Left lung (tissue), 10 donors: Measurements from ENCODE around the gene RPS6KA2. TPM values are rescaled to one million over a fixed set of nuclear protein-coding genes. Genes with fewer than 3 reads are reported as not detected.

Experiments
- ATAC-seq: fragments of 200-7000 bp; cut with Tn5 transposase; one replicate; pipeline ENCODE4 v1.9.1; 2020; ENCODE audit warnings: moderate library complexity
- DNase-seq, 4 donors: peaks; one replicate each; pipeline ENCODE4 v3.0.0-alpha.2; 2013 to 2020
- H3K27ac ChIP-seq, 2 donors: fragments of 200-600 bp; sonication (generic) in 1 of 2; one replicate each; pipeline versions ENCODE4 v1.5.0 to v1.8.0; 2020 to 2021
- H3K27me3 ChIP-seq, 2 donors: fragments of 200-600 bp; sonication (generic) in 1 of 2; one replicate each; pipeline versions ENCODE4 v1.5.0 to v1.8.0; 2020 to 2021
- H3K36me3 ChIP-seq, 2 donors: fragments of 200-600 bp; sonication (generic) in 1 of 2; one replicate each; pipeline versions ENCODE4 v1.5.0 to v1.8.0; 2020 to 2021
- H3K4me1 ChIP-seq, 2 donors: fragments of 200-600 bp; one replicate each; pipeline ENCODE4 v1.8.0; 2021
- H3K4me3 ChIP-seq, 2 donors: fragments of 200-600 bp; sonication (generic) in 1 of 2; one replicate each; pipeline versions ENCODE4 v1.5.0 to v1.8.0; 2020 to 2021; ENCODE audit warnings: mild to moderate bottlenecking in 1 of 2
- H3K9me3 ChIP-seq, 2 donors: fragments of 200-600 bp; sonication (generic) in 1 of 2; one replicate each; pipeline versions ENCODE4 v1.5.0 to v1.8.0; 2020 to 2021
- CTCF ChIP-seq, 2 donors: fragments of 200-600 bp; sonication (generic) in 1 of 2; IDR thresholded peaks; one replicate each; pipeline versions ENCODE4 v1.5.0 to v1.8.0; 2021; ENCODE audit warnings: antibody characterized with exemption in 2 of 2
- intact Hi-C, 2 donors: fragments of 100-400 bp; cut with DNase I; formaldehyde crosslinking; loops; one replicate each; pipeline versions ENCODE4 v1.11.2 to v1.14.2; 2022
- polyA plus RNA-seq, 6 donors: library from polyadenylated mRNA; unstranded; fragments of 120-200 nt; gene quantifications; one replicate each; pipeline ENCODE4 v1.2.1, GENCODE V29; 2013; ENCODE audit not compliant: insufficient read length in 6 of 6
- total RNA-seq, 2 donors: library from RNA; stranded (reverse); fragmentation: NEBNext Ultra II Directional; extraction: Animal tissue kit (Norgen Biotek cat#: 25700); gene quantifications; one replicate each; pipeline ENCODE4 v1.2.1, GENCODE V29; 2021
- donor health status: DM: no; HTN: yes; CAD: no.
- donor health status: DM: no; HTN: no; CAD: no.

The RPS6KA2 gene
- total and polyA plus RNA-seq, 8 donors = 42.0 to 160 (median 48.0) TPM

DNA sequence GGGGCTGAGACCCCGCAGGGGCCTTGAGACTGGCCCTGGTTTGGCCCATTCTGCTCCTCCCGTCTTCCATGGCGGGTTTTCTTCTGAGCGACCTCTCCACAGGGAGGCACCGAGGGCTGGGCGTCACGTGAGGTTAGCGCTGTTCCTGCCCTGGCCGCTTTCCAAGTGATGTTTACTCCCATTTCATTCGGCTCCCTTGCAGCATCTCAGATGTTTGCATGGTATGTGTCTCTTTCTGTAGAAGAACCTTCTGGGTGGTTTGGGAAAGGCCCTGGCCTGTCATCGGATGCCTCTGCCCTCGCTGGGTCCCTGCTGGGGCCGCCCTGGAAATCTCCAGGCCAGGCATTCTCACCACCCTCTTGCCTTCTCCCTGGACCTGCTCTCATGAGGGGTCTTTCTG is 57.8 kb downstream of the RPS6KA2 start:
- H3K36me3 ChIP-seq = peaks cover 0 to 30% of the 10 kb centered on the region in 2 donors
- intact Hi-C loops = no loop called here
- no peak for TF ChIP-seq CTCF (IDR thresholded peaks at IDR 0.05)
- no peak for DNase-seq
- ATAC-seq = no peak
- H3K27me3 ChIP-seq = no peaks in the 10 kb centered on the region
- no peak overlapping the region for H3K27ac ChIP-seq
- no peak overlapping the region for H3K4me3 ChIP-seq
- no peaks in the 10 kb centered on the region for H3K9me3 ChIP-seq
- H3K4me1 ChIP-seq = peaks cover 5 to 44% of the 10 kb centered on the region in 2 donors

- peaks cover 0 to 36% of the 10 kb centered on the region in 2 donors for H3K36me3 ChIP-seq
- H3K27ac ChIP-seq = no peak overlapping the region
- no peaks in the 10 kb centered on the region for H3K9me3 ChIP-seq
- peaks cover 3 to 36% of the 10 kb centered on the region in 2 donors for H3K4me1 ChIP-seq
- DNase-seq (no peak), ATAC-seq (no peak)
- intact Hi-C loops = no loop called here
- no peak for TF ChIP-seq CTCF (IDR thresholded peaks at IDR 0.05)
- H3K4me3 ChIP-seq = no peak overlapping the region
- no peaks in the 10 kb centered on the region for H3K27me3 ChIP-seq
Observed at GRCh38 chr6:166567813-166568212, 59.2 kb downstream of the RPS6KA2 start.

- no peak for TF ChIP-seq CTCF (IDR thresholded peaks at IDR 0.05)
- ATAC-seq = peak; percentile 54
- intact Hi-C loops = no loop called here
Observed at GRCh38 chr6:166567107-166567506, 59.9 kb downstream of the RPS6KA2 start.

GRCh38 chr6:166566026-166567011 is 60.7 kb downstream of the RPS6KA2 start:
- H3K36me3 ChIP-seq = peaks cover 0 to 41% of the 10 kb centered on the region in 2 donors
- H3K4me3 ChIP-seq = no peak overlapping the region
- H3K27ac ChIP-seq = peak overlapping the region in 1 of 2 donors; percentile 45
- H3K4me1 ChIP-seq = peaks cover 0 to 22% of the 10 kb centered on the region in 2 donors
- H3K27me3 ChIP-seq = no peaks in the 10 kb centered on the region
- ATAC-seq (peak; percentile 39), DNase-seq (no peak)
- H3K9me3 ChIP-seq = no peaks in the 10 kb centered on the region
- TF ChIP-seq CTCF (IDR thresholded peaks at IDR 0.05) = no peak
- intact Hi-C loops = no loop called here

More at GRCh38 chr6:166567107-166567506, 59.9 kb downstream of the RPS6KA2 start:
- Histone ChIP-seq H3K4me1 (peaks cover 0 to 28% of the 10 kb centered on the region in 2 donors), H3K27ac (peak overlapping the region in 1 of 2 donors; percentile 45), H3K36me3 (peaks cover 0 to 36% of the 10 kb centered on the region in 2 donors), H3K9me3 (no peaks in the 10 kb centered on the region), H3K27me3 (no peaks in the 10 kb centered on the region), H3K4me3 (no peak overlapping the region)
- DNase-seq = no peak
